GM12891 (cell line): ENCODE data around the gene ARHGAP19.

Experiments
- POLR2A ChIP-seq: IDR thresholded peaks from 2 replicates; pipeline ENCODE4 v1.6.1; 2011; ENCODE audit warnings: low read depth, low read length, control low read depth
- POLR2AphosphoS5 ChIP-seq: IDR thresholded peaks from 2 replicates; pipeline ENCODE4 v1.6.1; 2011; ENCODE audit warnings: low read depth, low read length, control low read depth

DNA sequence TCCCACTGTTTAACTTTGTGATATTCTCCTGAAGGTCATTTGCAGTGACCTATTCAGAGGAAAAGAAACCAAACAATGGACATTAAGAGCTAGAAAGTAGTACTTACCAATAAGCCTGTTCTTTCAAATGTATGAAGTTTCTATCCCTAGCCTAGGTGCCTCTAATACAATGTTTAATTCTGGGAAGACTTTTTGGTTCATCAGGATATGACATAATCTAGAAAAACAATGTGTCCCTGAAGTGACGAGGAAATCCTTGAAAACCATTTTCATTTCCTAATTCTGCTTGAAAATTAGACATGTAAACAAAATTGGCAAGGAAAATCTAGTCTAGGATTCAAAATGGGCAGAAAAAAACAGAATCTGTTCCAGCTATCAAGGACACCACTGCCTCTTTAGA lies 36.1 kb downstream of the ARHGAP19 start:
- TF ChIP-seq POLR2AphosphoS5 = no peak
- no peak for TF ChIP-seq POLR2A
